Measurements from ENCODE around the gene VEGFC. TPM values are rescaled to one million over a fixed set of nuclear protein-coding genes. Genes with fewer than 3 reads are reported as not detected.

Gene VEGFC
- total and polyA plus RNA-seq, 10 of the 15 experiments (the other 5 are each of a cell fraction or from before 2014, with no cell fraction given): 0.03 to 0.04 TPM; not detected in 8

DNA sequence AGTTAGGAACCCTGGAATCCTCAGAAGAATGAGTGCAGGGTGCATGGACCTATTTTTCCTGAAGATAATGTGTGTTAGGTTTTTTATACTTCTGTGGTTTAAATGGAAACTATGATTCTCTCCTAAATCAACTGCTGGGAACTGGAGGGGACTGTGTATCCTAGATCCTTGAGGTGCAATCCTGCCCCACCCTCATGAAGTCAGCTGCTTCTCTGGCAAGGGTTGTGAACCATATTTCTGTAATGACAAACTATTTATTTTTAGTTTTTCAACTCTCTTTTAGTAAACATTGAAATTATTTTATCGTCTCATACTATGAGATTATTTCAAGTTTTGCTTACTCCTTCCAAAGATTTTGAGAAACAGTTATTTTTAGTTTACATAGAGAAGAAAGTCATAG is 25.8 kb upstream of the VEGFC start:
- Histone ChIP-seq H3K4me2 (ENCODE audit: control insufficient read depth, insufficient read depth) (no peak overlapping the region), H3K27me3 (replicated peaks in 1 of 2; ENCODE audit: control insufficient read depth in 2 of 2, insufficient read depth in 2 of 2, low read length in 1 of 2) (no peaks in the 10 kb centered on the region), H3K4me1 (ENCODE audit: control insufficient read depth, insufficient read depth, low read length) (no peaks in the 10 kb centered on the region), H3K79me2 (ENCODE audit: control insufficient read depth, insufficient read depth, low read length) (no peaks in the 10 kb centered on the region), H3K4me3 (no peak overlapping the region), H3K9me3 (replicated peaks; ENCODE audit: control insufficient read depth, insufficient read depth, low read length) (no peaks in the 10 kb centered on the region), H3K27ac (ENCODE audit: control insufficient read depth, insufficient read depth) (no peak overlapping the region), H4K20me1 (ENCODE audit: control insufficient read depth, insufficient read depth) (no peaks in the 10 kb centered on the region), H3K9ac (ENCODE audit: control insufficient read depth, insufficient read depth, low read length) (no peak overlapping the region), H2AFZ (ENCODE audit: control insufficient read depth, low read depth, low read length) (no peak overlapping the region), H3K36me3 (ENCODE audit: control insufficient read depth in 2 of 2, insufficient read depth in 2 of 2, low read length in 1 of 2) (no peaks in the 10 kb centered on the region)
- intact Hi-C loops (cut with micrococcal nuclease; ENCODE audit: unreplicated experiment) (no loop called here), in situ Hi-C loops (cut with MboI) (no loop called here)
- WGBS (ENCODE audit: insufficient coverage, insufficient replicate concordance, low lambda C conversion rate, missing lambda C conversion rate): 0% methylated on average over 1 of the region's 1 CpG
- CTCF ChIA-PET: interaction anchor here (0.6 kb wide), 1 partner anchor 16 kb away, joined by 3 read pairs; no protein-coding TSS in a partner anchor
- no TSS peak for BruUV-seq (replicated peaks)
- no peak for FAIRE-seq
- SMC1A ChIA-PET (ENCODE audit: uncharacterized antibody, unreplicated experiment): no interaction called here
- POLR2A ChIA-PET: no interaction called here
- no peak for ATAC-seq
- no peak for DNase-seq (ENCODE audit: low read depth, low spot score)
- RAD21 ChIA-PET (ENCODE audit: unreplicated experiment): no interaction called here
- TF ChIP-seq, protein P1, sequence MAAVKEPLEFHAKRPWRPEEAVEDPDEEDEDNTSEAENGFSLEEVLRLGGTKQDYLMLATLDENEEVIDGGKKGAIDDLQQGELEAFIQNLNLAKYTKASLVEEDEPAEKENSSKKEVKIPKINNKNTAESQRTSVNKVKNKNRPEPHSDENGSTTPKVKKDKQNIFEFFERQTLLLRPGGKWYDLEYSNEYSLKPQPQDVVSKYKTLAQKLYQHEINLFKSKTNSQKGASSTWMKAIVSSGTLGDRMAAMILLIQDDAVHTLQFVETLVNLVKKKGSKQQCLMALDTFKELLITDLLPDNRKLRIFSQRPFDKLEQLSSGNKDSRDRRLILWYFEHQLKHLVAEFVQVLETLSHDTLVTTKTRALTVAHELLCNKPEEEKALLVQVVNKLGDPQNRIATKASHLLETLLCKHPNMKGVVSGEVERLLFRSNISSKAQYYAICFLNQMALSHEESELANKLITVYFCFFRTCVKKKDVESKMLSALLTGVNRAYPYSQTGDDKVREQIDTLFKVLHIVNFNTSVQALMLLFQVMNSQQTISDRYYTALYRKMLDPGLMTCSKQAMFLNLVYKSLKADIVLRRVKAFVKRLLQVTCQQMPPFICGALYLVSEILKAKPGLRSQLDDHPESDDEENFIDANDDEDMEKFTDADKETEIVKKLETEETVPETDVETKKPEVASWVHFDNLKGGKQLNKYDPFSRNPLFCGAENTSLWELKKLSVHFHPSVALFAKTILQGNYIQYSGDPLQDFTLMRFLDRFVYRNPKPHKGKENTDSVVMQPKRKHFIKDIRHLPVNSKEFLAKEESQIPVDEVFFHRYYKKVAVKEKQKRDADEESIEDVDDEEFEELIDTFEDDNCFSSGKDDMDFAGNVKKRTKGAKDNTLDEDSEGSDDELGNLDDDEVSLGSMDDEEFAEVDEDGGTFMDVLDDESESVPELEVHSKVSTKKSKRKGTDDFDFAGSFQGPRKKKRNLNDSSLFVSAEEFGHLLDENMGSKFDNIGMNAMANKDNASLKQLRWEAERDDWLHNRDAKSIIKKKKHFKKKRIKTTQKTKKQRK (IDR thresholded peaks at IDR 0.05; ENCODE audit: low read depth, low read length): no peak
- TF ChIP-seq RBBP5 (conservative IDR thresholded peaks at IDR 0.05) (no peak), CUX1 (IDR thresholded peaks at IDR 0.05; ENCODE audit: insufficient replicate concordance, low read depth, low read length) (no peak), SIX5 (IDR thresholded peaks at IDR 0.05; ENCODE audit: low read depth, low read length, severe bottlenecking) (no peak), ZBTB33 (IDR thresholded peaks at IDR 0.05) (no peak), TCF7 (IDR thresholded peaks at IDR 0.05; ENCODE audit: borderline replicate concordance) (no peak)
- TF ChIP-seq, protein P2, sequence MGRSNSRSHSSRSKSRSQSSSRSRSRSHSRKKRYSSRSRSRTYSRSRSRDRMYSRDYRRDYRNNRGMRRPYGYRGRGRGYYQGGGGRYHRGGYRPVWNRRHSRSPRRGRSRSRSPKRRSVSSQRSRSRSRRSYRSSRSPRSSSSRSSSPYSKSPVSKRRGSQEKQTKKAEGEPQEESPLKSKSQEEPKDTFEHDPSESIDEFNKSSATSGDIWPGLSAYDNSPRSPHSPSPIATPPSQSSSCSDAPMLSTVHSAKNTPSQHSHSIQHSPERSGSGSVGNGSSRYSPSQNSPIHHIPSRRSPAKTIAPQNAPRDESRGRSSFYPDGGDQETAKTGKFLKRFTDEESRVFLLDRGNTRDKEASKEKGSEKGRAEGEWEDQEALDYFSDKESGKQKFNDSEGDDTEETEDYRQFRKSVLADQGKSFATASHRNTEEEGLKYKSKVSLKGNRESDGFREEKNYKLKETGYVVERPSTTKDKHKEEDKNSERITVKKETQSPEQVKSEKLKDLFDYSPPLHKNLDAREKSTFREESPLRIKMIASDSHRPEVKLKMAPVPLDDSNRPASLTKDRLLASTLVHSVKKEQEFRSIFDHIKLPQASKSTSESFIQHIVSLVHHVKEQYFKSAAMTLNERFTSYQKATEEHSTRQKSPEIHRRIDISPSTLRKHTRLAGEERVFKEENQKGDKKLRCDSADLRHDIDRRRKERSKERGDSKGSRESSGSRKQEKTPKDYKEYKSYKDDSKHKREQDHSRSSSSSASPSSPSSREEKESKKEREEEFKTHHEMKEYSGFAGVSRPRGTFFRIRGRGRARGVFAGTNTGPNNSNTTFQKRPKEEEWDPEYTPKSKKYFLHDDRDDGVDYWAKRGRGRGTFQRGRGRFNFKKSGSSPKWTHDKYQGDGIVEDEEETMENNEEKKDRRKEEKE (IDR thresholded peaks at IDR 0.05): no peak
- TF ChIP-seq, protein P3, sequence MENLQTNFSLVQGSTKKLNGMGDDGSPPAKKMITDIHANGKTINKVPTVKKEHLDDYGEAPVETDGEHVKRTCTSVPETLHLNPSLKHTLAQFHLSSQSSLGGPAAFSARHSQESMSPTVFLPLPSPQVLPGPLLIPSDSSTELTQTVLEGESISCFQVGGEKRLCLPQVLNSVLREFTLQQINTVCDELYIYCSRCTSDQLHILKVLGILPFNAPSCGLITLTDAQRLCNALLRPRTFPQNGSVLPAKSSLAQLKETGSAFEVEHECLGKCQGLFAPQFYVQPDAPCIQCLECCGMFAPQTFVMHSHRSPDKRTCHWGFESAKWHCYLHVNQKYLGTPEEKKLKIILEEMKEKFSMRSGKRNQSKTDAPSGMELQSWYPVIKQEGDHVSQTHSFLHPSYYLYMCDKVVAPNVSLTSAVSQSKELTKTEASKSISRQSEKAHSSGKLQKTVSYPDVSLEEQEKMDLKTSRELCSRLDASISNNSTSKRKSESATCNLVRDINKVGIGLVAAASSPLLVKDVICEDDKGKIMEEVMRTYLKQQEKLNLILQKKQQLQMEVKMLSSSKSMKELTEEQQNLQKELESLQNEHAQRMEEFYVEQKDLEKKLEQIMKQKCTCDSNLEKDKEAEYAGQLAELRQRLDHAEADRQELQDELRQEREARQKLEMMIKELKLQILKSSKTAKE (IDR thresholded peaks at IDR 0.05; ENCODE audit: low read depth, poor library complexity, severe bottlenecking): no peak
